Liver (tissue), 3 donors: ENCODE data around the gene RNF145.

Experiments used
- GABPA ChIP-seq, 2 donors: IDR thresholded peaks in 1 of 2; conservative IDR thresholded peaks in 1 of 2; 2 replicates each; pipeline ENCODE4 v1.6.1; 2016; ENCODE audit warnings: antibody characterized with exemption in 2 of 2, mild to moderate bottlenecking in 1 of 2, moderate library complexity in 1 of 2
- SP1 ChIP-seq: IDR thresholded peaks from 2 replicates; pipeline ENCODE4 v1.6.1; 2018; ENCODE audit warnings: antibody characterized with exemption, mild to moderate bottlenecking
- TAF1 ChIP-seq: conservative IDR thresholded peaks from 2 replicates; pipeline ENCODE4 v1.6.1; 2016; ENCODE audit warnings: antibody characterized with exemption, mild to moderate bottlenecking
- TF ChIP-seq, protein P1 (sequence below): fragments of 150-350 bp; IDR thresholded peaks from 2 replicates; pipeline ENCODE4 v1.5.1; 2017; ENCODE audit warnings: improper control_type of control experiment, low read depth, low read length; ENCODE audit not compliant: missing input control
- TF ChIP-seq, protein P2 (sequence below): IDR thresholded peaks from 2 replicates; pipeline ENCODE4 v1.6.1; 2016; ENCODE audit warnings: antibody characterized with exemption, mild to moderate bottlenecking
- TF ChIP-seq, protein P3 (sequence below): IDR thresholded peaks from 2 replicates; pipeline ENCODE4 v1.6.1; 2016; ENCODE audit warnings: antibody characterized with exemption
- donor health status: healthy.
- donor health status: healthy.

DNA sequence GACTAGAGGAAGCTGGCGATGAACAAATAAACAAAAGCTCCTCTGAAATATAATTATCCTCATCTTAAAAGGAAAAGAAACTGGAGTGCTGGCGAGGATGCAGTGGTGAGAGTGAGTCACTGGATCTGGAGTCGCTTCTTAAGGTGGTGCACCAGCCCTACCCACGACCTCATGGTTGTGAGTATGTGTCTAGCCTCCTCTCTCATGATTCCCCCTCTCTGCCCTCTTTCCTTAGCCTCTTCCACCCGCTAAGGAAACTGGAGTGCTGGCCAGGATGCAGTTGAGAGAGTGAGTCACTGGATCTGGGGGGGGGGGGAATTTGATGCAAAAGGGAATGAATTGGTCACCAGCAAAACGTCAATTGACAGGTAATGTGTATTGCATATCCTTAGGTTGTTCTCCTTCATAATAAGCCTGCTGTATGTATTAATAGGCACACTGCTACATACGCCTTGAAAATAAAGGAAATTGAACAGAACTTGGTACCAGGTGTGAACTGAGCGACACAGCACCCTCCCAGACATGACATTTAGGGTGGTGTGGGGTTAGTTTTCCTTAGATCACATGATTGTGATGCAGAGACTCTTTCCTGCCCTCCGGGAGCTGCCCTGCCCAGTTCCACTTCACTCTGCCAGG, 73.3 kb downstream of the RNF145 start:
- TF ChIP-seq TAF1 (no peak), GABPA (IDR thresholded peaks at IDR 0.05 in 1 of 2, conservative IDR thresholded peaks at IDR 0.05 in 1 of 2) (no peak), SP1 (no peak)
- TF ChIP-seq, protein P1, sequence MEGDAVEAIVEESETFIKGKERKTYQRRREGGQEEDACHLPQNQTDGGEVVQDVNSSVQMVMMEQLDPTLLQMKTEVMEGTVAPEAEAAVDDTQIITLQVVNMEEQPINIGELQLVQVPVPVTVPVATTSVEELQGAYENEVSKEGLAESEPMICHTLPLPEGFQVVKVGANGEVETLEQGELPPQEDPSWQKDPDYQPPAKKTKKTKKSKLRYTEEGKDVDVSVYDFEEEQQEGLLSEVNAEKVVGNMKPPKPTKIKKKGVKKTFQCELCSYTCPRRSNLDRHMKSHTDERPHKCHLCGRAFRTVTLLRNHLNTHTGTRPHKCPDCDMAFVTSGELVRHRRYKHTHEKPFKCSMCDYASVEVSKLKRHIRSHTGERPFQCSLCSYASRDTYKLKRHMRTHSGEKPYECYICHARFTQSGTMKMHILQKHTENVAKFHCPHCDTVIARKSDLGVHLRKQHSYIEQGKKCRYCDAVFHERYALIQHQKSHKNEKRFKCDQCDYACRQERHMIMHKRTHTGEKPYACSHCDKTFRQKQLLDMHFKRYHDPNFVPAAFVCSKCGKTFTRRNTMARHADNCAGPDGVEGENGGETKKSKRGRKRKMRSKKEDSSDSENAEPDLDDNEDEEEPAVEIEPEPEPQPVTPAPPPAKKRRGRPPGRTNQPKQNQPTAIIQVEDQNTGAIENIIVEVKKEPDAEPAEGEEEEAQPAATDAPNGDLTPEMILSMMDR, result no peak
- TF ChIP-seq, protein P2, sequence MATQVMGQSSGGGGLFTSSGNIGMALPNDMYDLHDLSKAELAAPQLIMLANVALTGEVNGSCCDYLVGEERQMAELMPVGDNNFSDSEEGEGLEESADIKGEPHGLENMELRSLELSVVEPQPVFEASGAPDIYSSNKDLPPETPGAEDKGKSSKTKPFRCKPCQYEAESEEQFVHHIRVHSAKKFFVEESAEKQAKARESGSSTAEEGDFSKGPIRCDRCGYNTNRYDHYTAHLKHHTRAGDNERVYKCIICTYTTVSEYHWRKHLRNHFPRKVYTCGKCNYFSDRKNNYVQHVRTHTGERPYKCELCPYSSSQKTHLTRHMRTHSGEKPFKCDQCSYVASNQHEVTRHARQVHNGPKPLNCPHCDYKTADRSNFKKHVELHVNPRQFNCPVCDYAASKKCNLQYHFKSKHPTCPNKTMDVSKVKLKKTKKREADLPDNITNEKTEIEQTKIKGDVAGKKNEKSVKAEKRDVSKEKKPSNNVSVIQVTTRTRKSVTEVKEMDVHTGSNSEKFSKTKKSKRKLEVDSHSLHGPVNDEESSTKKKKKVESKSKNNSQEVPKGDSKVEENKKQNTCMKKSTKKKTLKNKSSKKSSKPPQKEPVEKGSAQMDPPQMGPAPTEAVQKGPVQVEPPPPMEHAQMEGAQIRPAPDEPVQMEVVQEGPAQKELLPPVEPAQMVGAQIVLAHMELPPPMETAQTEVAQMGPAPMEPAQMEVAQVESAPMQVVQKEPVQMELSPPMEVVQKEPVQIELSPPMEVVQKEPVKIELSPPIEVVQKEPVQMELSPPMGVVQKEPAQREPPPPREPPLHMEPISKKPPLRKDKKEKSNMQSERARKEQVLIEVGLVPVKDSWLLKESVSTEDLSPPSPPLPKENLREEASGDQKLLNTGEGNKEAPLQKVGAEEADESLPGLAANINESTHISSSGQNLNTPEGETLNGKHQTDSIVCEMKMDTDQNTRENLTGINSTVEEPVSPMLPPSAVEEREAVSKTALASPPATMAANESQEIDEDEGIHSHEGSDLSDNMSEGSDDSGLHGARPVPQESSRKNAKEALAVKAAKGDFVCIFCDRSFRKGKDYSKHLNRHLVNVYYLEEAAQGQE, result no peak
- TF ChIP-seq, protein P3, sequence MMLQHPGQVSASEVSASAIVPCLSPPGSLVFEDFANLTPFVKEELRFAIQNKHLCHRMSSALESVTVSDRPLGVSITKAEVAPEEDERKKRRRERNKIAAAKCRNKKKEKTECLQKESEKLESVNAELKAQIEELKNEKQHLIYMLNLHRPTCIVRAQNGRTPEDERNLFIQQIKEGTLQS, result no peak
